Measurements from ENCODE around the gene CREG1.

DNA sequence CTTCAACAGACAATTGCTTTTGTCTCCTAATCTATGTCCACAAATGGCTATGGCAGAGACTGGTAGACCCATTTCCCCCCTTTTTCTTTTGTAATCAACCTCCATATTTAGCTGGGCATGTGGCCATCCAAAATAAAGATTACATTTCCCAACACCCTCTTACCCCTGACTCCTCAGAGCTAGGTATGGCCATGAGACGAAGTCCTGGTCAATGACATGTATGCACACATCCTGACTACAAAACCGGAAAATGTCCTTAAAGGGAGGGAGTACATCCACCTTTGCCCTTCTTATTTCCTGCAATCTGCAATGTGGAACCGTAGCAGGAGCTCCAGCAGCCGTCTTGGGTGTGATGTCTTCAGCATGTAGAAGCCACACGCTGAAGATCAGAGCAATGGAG, 40.3 kb upstream of the CREG1 start:
- TF ChIP-seq CEBPB (IDR thresholded peaks at IDR 0.05; ENCODE audit: low read depth, low read length) = no peak
- TF ChIP-seq POLR2AphosphoS5 (IDR thresholded peaks at IDR 0.05; ENCODE audit: low read depth, low read length) = no peak
- no peak for TF ChIP-seq TAF1 (IDR thresholded peaks at IDR 0.05; ENCODE audit: low read depth, low read length)
- no peak for TF ChIP-seq POLR2A (IDR thresholded peaks at IDR 0.05; ENCODE audit: control extremely low read depth in 1 of 2, low read depth in 2 of 2, low read length in 2 of 2)
- TF ChIP-seq EZH2 (IDR thresholded peaks at IDR 0.05; ENCODE audit: low read depth, low read length, severe bottlenecking) = no peak
- TF ChIP-seq, protein P1, sequence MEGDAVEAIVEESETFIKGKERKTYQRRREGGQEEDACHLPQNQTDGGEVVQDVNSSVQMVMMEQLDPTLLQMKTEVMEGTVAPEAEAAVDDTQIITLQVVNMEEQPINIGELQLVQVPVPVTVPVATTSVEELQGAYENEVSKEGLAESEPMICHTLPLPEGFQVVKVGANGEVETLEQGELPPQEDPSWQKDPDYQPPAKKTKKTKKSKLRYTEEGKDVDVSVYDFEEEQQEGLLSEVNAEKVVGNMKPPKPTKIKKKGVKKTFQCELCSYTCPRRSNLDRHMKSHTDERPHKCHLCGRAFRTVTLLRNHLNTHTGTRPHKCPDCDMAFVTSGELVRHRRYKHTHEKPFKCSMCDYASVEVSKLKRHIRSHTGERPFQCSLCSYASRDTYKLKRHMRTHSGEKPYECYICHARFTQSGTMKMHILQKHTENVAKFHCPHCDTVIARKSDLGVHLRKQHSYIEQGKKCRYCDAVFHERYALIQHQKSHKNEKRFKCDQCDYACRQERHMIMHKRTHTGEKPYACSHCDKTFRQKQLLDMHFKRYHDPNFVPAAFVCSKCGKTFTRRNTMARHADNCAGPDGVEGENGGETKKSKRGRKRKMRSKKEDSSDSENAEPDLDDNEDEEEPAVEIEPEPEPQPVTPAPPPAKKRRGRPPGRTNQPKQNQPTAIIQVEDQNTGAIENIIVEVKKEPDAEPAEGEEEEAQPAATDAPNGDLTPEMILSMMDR (IDR thresholded peaks at IDR 0.05; ENCODE audit: control extremely low read depth in 1 of 3, insufficient read depth in 1 of 3, low read depth in 1 of 3, low read length in 3 of 3) = no peak
- TF ChIP-seq ZNF274 (IDR thresholded peaks at IDR 0.05; ENCODE audit: borderline replicate concordance, extremely low read depth, low read length) = no peak
- TF ChIP-seq SUZ12 (IDR thresholded peaks at IDR 0.05; ENCODE audit: low read length) = no peak
- no peak for TF ChIP-seq TEAD4 (IDR thresholded peaks at IDR 0.05; ENCODE audit: low read depth, low read length)
- no peak for TF ChIP-seq RAD21 (IDR thresholded peaks at IDR 0.05 in 1 of 2, conservative IDR thresholded peaks at IDR 0.05 in 1 of 2; ENCODE audit: low read depth in 2 of 2, low read length in 2 of 2)

Data from H1 (cell line).